Activated T-cell treated with anti-CD3 and anti-CD28 coated beads, Interleukin-2, amount 50 U/mL, for 24 hours (primary cell): ENCODE results near the gene GRIN2C.

Experiments
- DNase-seq: peaks from one replicate; pipeline ENCODE4 v3.0.0-alpha.2; 2020
- H3K27ac Mint-ChIP-seq: 2 replicates; pipeline ENCODE4 v1.8.0; 2020; ENCODE audit warnings: mild to moderate bottlenecking, mixed read lengths
- H3K27me3 Mint-ChIP-seq: 2 replicates; pipeline ENCODE4 v1.8.0; 2020; ENCODE audit warnings: mixed read lengths
- H3K36me3 Mint-ChIP-seq: 2 replicates; pipeline ENCODE4 v1.8.0; 2020; ENCODE audit warnings: low read depth, mixed read lengths
- H3K4me1 Mint-ChIP-seq: 2 replicates; pipeline ENCODE4 v1.8.0; 2020; ENCODE audit warnings: low read depth, mixed read lengths
- H3K4me3 Mint-ChIP-seq: 2 replicates; pipeline ENCODE4 v1.8.0; 2020; ENCODE audit warnings: mild to moderate bottlenecking, moderate library complexity, mixed read lengths
- H3K9me3 Mint-ChIP-seq: 2 replicates; pipeline ENCODE4 v1.8.0; 2020; ENCODE audit warnings: mixed read lengths

The GRIN2C gene

DNA sequence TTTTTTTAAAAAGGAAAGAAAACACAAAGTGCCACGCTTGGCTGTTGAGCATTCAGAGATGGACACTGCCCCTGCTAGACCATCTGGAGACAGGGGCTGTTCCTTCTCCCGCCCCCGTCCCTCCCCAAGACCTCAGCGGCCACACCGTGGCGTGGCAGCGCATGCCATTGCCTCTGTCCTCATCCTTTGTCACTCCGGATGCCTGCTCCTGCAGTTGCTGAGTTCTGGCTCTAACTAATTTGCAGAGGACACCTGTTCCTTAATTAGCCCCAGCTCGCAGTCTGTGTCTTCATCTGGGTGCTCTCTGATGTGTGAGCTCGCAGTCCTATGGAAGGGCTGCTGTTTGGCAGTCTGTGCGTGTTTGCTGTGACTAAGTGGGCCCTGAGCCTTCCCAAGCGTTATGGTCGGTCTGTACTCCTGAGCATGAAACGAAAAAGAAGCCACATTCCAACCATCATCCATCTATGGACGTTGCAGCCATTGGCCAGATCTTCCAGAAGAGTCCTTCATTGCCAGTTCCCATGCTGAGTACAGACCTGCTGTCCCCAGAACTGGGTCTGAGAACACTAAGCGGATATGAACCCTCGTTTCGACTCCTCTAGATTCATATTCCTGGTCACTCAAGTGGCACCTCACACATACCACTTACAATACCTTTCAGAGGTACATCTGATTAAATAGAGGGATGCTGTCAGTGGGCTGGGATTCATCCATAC is 42.6 kb downstream of the GRIN2C start:
- no peak for DNase-seq
- Mint-ChIP-seq H3K4me1 (no peaks in the 10 kb centered on the region), H3K36me3 (peaks cover 73% of the 10 kb centered on the region), H3K27ac (no peak overlapping the region), H3K4me3 (no peak overlapping the region), H3K27me3 (no peaks in the 10 kb centered on the region), H3K9me3 (no peaks in the 10 kb centered on the region)

- Mint-ChIP-seq H3K36me3 (peaks cover 67% of the 10 kb centered on the region), H3K27me3 (no peaks in the 10 kb centered on the region), H3K4me3 (no peak overlapping the region), H3K4me1 (no peaks in the 10 kb centered on the region), H3K27ac (no peak overlapping the region), H3K9me3 (no peaks in the 10 kb centered on the region)
- DNase-seq = no peak
Observed at GRCh38 chr17:74815550-74816370, 43.9 kb downstream of the GRIN2C start.

DNA sequence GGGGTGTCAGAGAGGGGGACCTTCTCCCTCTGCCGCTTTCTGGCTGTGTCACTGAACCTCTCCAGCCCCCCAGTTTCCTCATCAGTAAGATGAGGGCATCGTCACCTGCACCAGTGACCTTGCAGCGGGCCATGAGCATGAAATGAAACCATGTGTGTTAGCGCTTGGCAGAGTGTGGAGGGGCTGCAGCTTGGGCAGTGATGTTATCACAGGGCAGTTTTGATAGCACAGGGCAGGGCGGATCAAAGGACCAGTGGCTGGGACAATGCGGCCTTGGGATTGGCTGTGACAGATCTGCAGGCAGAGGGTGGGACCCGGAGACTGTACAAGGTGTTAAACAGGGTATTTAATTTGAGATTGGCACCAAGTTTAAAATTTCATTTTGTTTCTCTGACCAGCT is 44.6 kb downstream of the GRIN2C start:
- no peak for DNase-seq
- H3K4me1 Mint-ChIP-seq = no peaks in the 10 kb centered on the region
- H3K36me3 Mint-ChIP-seq = peaks cover 64% of the 10 kb centered on the region
- H3K27ac Mint-ChIP-seq = no peak overlapping the region
- no peak overlapping the region for H3K4me3 Mint-ChIP-seq
- H3K27me3 Mint-ChIP-seq = no peaks in the 10 kb centered on the region
- no peaks in the 10 kb centered on the region for H3K9me3 Mint-ChIP-seq

GRCh38 chr17:74814453-74814852 is 45.2 kb downstream of the GRIN2C start:
- no peak overlapping the region for H3K27ac Mint-ChIP-seq
- peaks cover 61% of the 10 kb centered on the region for H3K36me3 Mint-ChIP-seq
- DNase-seq = no peak
- H3K4me1 Mint-ChIP-seq = no peaks in the 10 kb centered on the region
- H3K27me3 Mint-ChIP-seq = no peaks in the 10 kb centered on the region
- H3K9me3 Mint-ChIP-seq = no peaks in the 10 kb centered on the region
- no peak overlapping the region for H3K4me3 Mint-ChIP-seq

DNA sequence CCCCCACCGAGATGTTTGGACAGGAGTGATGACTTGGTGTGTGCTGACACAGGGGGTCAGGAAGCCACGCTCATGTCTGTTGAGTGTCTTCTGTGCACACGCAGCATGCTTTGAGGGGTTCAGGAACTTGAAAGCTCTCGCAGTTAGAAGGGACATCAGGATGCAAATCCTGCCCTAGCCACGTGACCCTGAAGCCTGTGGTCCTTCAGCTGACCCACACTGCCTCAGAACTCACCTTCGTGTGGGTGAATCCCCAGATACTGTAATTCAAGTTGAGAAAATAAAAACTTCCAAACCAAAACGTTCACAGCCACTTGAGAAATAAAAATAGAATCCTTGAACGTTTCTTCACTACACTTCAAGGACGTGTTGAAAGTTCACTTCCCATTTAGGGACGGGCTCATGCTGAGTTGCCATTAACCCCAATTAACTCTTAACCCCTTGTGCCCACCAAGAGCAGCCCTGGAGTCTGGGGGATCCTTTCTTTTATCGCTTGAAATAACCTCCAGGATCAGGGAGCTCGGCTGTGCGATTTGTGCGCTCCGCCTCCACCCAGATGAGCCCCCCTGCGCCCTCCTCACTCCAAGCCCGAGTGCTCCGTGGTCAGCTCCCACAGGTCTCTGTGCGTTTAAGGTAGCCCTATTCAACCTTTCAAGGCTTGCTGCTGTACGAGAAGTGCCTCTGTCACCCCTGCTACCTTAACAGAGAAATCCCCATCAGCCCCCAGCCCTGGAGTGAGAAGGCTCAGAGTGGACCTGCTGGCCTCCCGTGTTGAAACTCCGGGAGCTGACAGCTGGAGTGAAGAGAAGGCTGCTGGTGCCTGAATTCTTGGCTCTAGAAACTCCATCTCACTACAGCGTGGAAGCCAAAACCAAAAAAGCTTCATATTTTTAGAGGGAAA is 47.3 kb downstream of the GRIN2C start:
- no peak overlapping the region for H3K4me3 Mint-ChIP-seq
- no peaks in the 10 kb centered on the region for H3K9me3 Mint-ChIP-seq
- no peak for DNase-seq
- H3K27ac Mint-ChIP-seq = no peak overlapping the region
- H3K27me3 Mint-ChIP-seq = no peaks in the 10 kb centered on the region
- peaks cover 52% of the 10 kb centered on the region for H3K36me3 Mint-ChIP-seq
- no peaks in the 10 kb centered on the region for H3K4me1 Mint-ChIP-seq

- H3K27me3 Mint-ChIP-seq = no peaks in the 10 kb centered on the region
- H3K27ac Mint-ChIP-seq = no peak overlapping the region
- no peak for DNase-seq
- no peak overlapping the region for H3K4me3 Mint-ChIP-seq
- no peaks in the 10 kb centered on the region for H3K4me1 Mint-ChIP-seq
- peaks cover 48% of the 10 kb centered on the region for H3K36me3 Mint-ChIP-seq
- H3K9me3 Mint-ChIP-seq = no peaks in the 10 kb centered on the region
Observed at GRCh38 chr17:74810699-74811485, 48.8 kb downstream of the GRIN2C start.

- no peaks in the 10 kb centered on the region for H3K9me3 Mint-ChIP-seq
- peaks cover 53% of the 10 kb centered on the region for H3K36me3 Mint-ChIP-seq
- H3K27ac Mint-ChIP-seq = no peak overlapping the region
- H3K4me1 Mint-ChIP-seq = no peaks in the 10 kb centered on the region
- H3K27me3 Mint-ChIP-seq = no peaks in the 10 kb centered on the region
- DNase-seq = no peak
- H3K4me3 Mint-ChIP-seq = no peak overlapping the region
Observed at GRCh38 chr17:74808714-74809430, 50.8 kb downstream of the GRIN2C start.

- Mint-ChIP-seq H3K9me3 (no peaks in the 10 kb centered on the region), H3K27me3 (no peaks in the 10 kb centered on the region), H3K27ac (no peak overlapping the region), H3K4me1 (no peaks in the 10 kb centered on the region), H3K4me3 (no peak overlapping the region), H3K36me3 (peaks cover 54% of the 10 kb centered on the region)
- DNase-seq = no peak
Observed at GRCh38 chr17:74807925-74808324, 51.8 kb downstream of the GRIN2C start.

GRCh38 chr17:74807441-74807840 is 52.2 kb downstream of the GRIN2C start:
- Mint-ChIP-seq H3K9me3 (no peaks in the 10 kb centered on the region), H3K36me3 (peaks cover 54% of the 10 kb centered on the region), H3K4me1 (no peaks in the 10 kb centered on the region), H3K27me3 (no peaks in the 10 kb centered on the region), H3K4me3 (no peak overlapping the region), H3K27ac (no peak overlapping the region)
- DNase-seq = no peak

- Mint-ChIP-seq H3K4me3 (no peak overlapping the region), H3K36me3 (peaks cover 58% of the 10 kb centered on the region), H3K27ac (no peak overlapping the region), H3K9me3 (no peaks in the 10 kb centered on the region), H3K4me1 (no peaks in the 10 kb centered on the region), H3K27me3 (no peaks in the 10 kb centered on the region)
- DNase-seq = no peak
Observed at GRCh38 chr17:74806334-74806733, 53.4 kb downstream of the GRIN2C start.

- peaks cover 61% of the 10 kb centered on the region for H3K36me3 Mint-ChIP-seq
- H3K27me3 Mint-ChIP-seq = no peaks in the 10 kb centered on the region
- H3K9me3 Mint-ChIP-seq = no peaks in the 10 kb centered on the region
- H3K4me3 Mint-ChIP-seq = no peak overlapping the region
- no peak for DNase-seq
- no peaks in the 10 kb centered on the region for H3K4me1 Mint-ChIP-seq
- no peak overlapping the region for H3K27ac Mint-ChIP-seq
Observed at GRCh38 chr17:74805591-74805991, 54.1 kb downstream of the GRIN2C start.

GRCh38 chr17:74804683-74805082 is 55.0 kb downstream of the GRIN2C start:
- H3K27ac Mint-ChIP-seq = no peak overlapping the region

GRCh38 chr17:74803971-74804370 is 55.7 kb downstream of the GRIN2C start:
- no peaks in the 10 kb centered on the region for H3K27me3 Mint-ChIP-seq
- no peak for DNase-seq
- H3K27ac Mint-ChIP-seq = no peak overlapping the region
- H3K9me3 Mint-ChIP-seq = no peaks in the 10 kb centered on the region
- H3K4me1 Mint-ChIP-seq = no peaks in the 10 kb centered on the region
- peaks cover 70% of the 10 kb centered on the region for H3K36me3 Mint-ChIP-seq
- no peak overlapping the region for H3K4me3 Mint-ChIP-seq

More at GRCh38 chr17:74804683-74805082, 55.0 kb downstream of the GRIN2C start:
- Mint-ChIP-seq H3K4me1 (no peaks in the 10 kb centered on the region), H3K9me3 (no peaks in the 10 kb centered on the region), H3K4me3 (no peak overlapping the region), H3K36me3 (peaks cover 65% of the 10 kb centered on the region), H3K27me3 (no peaks in the 10 kb centered on the region)
- no peak for DNase-seq
